ENCODE results near the gene DSCAML1.

DNA sequence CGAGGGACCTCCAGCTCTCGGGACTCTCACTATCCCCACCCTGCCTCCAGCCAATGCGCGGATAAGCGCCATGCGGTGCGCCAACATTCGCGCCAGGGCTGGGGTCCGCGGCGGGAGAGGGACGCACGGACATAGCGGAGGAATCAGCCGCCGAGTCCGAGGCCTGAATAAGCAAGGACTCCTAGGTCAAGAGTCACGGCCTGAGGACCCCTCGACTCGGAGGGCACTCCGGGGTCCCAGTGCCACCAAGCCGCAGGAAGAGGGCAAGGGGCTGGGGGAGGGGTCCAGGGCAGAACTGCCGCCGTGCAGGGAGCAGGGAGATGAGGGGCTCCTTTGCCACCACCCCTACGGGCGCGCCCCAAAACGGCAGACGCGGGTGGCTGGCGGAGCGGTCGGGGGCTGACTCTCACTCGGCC lies 552 bp downstream of the DSCAML1 start:
- TF ChIP-seq, protein P1, sequence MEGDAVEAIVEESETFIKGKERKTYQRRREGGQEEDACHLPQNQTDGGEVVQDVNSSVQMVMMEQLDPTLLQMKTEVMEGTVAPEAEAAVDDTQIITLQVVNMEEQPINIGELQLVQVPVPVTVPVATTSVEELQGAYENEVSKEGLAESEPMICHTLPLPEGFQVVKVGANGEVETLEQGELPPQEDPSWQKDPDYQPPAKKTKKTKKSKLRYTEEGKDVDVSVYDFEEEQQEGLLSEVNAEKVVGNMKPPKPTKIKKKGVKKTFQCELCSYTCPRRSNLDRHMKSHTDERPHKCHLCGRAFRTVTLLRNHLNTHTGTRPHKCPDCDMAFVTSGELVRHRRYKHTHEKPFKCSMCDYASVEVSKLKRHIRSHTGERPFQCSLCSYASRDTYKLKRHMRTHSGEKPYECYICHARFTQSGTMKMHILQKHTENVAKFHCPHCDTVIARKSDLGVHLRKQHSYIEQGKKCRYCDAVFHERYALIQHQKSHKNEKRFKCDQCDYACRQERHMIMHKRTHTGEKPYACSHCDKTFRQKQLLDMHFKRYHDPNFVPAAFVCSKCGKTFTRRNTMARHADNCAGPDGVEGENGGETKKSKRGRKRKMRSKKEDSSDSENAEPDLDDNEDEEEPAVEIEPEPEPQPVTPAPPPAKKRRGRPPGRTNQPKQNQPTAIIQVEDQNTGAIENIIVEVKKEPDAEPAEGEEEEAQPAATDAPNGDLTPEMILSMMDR (conservative IDR thresholded peaks at IDR 0.05; ENCODE audit: low read length), result no peak
- no peak for TF ChIP-seq EZH2phosphoT487 (IDR thresholded peaks at IDR 0.05; ENCODE audit: borderline replicate concordance, low read depth, low read length)

Measured in OCI-LY7 (cell line).